Stimulated activated CD8-positive, alpha-beta memory T cell treated with anti-CD3 and anti-CD28 coated beads, Interleukin-4, amount 100 ng/mL, for 1 hour (primary cell): ENCODE data around the gene KRT2.

Experiments used
- DNase-seq, 2 donors: peaks; one replicate each; pipeline ENCODE4 v3.0.0-alpha.2; 2020; ENCODE audit warnings: low read depth in 2 of 2, low spot score in 1 of 2

KRT2 gene

GRCh38 chr12:52643233-52644077, 8.6 kb downstream of the KRT2 start:
- no peak for DNase-seq

- DNase-seq = no peak
These were observed 10.5 kb downstream of the KRT2 start for GRCh38 chr12:52641468-52641867.

- DNase-seq = no peak
These were observed 14.7 kb downstream of the KRT2 start for GRCh38 chr12:52637299-52637698.

- DNase-seq = no peak
These were observed 15.3 kb downstream of the KRT2 start for GRCh38 chr12:52636592-52637258.

- DNase-seq = no peak
These were observed 15.8 kb downstream of the KRT2 start for GRCh38 chr12:52636189-52636588.

- DNase-seq = no peak
These were observed 17.6 kb downstream of the KRT2 start for GRCh38 chr12:52634266-52635056.

- DNase-seq = no peak
These were observed 18.6 kb downstream of the KRT2 start for GRCh38 chr12:52633383-52633782.

- no peak for DNase-seq
These were observed 19.4 kb downstream of the KRT2 start for GRCh38 chr12:52632656-52633055.

- DNase-seq = no peak
These were observed 20.1 kb downstream of the KRT2 start for GRCh38 chr12:52631676-52632459.

- DNase-seq = no peak
These were observed 20.7 kb downstream of the KRT2 start for GRCh38 chr12:52631264-52631663.

- no peak for DNase-seq
These were observed 21.3 kb downstream of the KRT2 start for GRCh38 chr12:52630599-52631200.

- DNase-seq = no peak
These were observed 22.0 kb downstream of the KRT2 start for GRCh38 chr12:52630008-52630500.

- no peak for DNase-seq
These were observed 22.6 kb downstream of the KRT2 start for GRCh38 chr12:52629281-52630007.

GRCh38 chr12:52628841-52629240, 23.2 kb downstream of the KRT2 start:
- no peak for DNase-seq

GRCh38 chr12:52628111-52628507, 23.9 kb downstream of the KRT2 start:
- no peak for DNase-seq

- no peak for DNase-seq
These were observed 24.5 kb downstream of the KRT2 start for GRCh38 chr12:52627395-52628110.

- DNase-seq = no peak
These were observed 29.7 kb downstream of the KRT2 start for GRCh38 chr12:52622349-52622748.

GRCh38 chr12:52618866-52619265, 33.1 kb downstream of the KRT2 start:
- DNase-seq = no peak

- DNase-seq = no peak
These were observed 33.8 kb downstream of the KRT2 start, which contains the start of gene KRT73 for GRCh38 chr12:52618216-52618615. TSS of gene KRT73 (minus strand) at chr12:52618559. CDS start at chr12:52618524, 35 bp downstream.
